IMR-90 (cell line): Measurements from ENCODE around the gene DPP10. TPM values are rescaled to one million over a fixed set of nuclear protein-coding genes. Genes with fewer than 3 reads are reported as not detected.

Experiments
- ATAC-seq: fragments of 200-7000 bp; cut with Tn5 transposase; 2 replicates; pipeline ENCODE4 v1.9.1; 2020; ENCODE audit warnings: low read depth, mild to moderate bottlenecking, moderate library complexity
- BruUV-seq: library from RNA; stranded (reverse); fragments of 400-500 nt; replicated peaks from 2 replicates; lab custom pipeline; 2021; lab: Mats Ljungman, UMichigan
- CTCF ChIA-PET: fragments of 300-600 bp; formaldehyde crosslinking; extraction: SDS; loops from one replicate; lab custom pipeline; 2021; ENCODE audit warnings: antibody characterized with exemption; lab: Yijun Ruan, JAX
- POLR2A ChIA-PET: fragments of 300-600 bp; sonication (Branson Sonifier 250); formaldehyde crosslinking; loops from one replicate; lab custom pipeline; 2022; ENCODE audit warnings: antibody characterized with exemption; ENCODE audit not compliant: unreplicated experiment; lab: Charles Lee
- DNase-seq: peaks from one replicate; pipeline ENCODE4 v3.0.0; 2013
- H2AFZ ChIP-seq: replicated peaks from 2 replicates; pipeline ENCODE3; 2013; ENCODE audit warnings: low read length, mild to moderate bottlenecking; ENCODE audit not compliant: poor library complexity
- H2AK5ac ChIP-seq: 2 replicates; pipeline ENCODE4 v1.6.1; 2013; ENCODE audit warnings: low read depth, low read length, inconsistent platforms
- H2AK9ac ChIP-seq: replicated peaks from 2 replicates; pipeline ENCODE3; 2013; ENCODE audit warnings: mild to moderate bottlenecking, low read depth, low read length, moderate library complexity; ENCODE audit not compliant: poor library complexity
- H2BK120ac ChIP-seq: 2 replicates; pipeline ENCODE4 v1.6.1; 2013; ENCODE audit warnings: low read depth, low read length, inconsistent platforms
- H2BK15ac ChIP-seq: 3 replicates; pipeline ENCODE4 v1.6.1; 2013; ENCODE audit warnings: low read depth, low read length, inconsistent platforms
- H2BK20ac ChIP-seq: 2 replicates; pipeline ENCODE4 v1.6.1; 2013; ENCODE audit warnings: low read depth, mild to moderate bottlenecking, inconsistent platforms, low read length, moderate library complexity
- H2BK5ac ChIP-seq: 2 replicates; pipeline ENCODE4 v1.6.1; 2013; ENCODE audit warnings: mild to moderate bottlenecking, low read depth, low read length, inconsistent platforms; ENCODE audit not compliant: poor library complexity, severe bottlenecking
- H3K14ac ChIP-seq: replicated peaks from 2 replicates; pipeline ENCODE4 v1.6.1; 2013; ENCODE audit warnings: low read depth, low read length, inconsistent platforms
- H3K18ac ChIP-seq: 2 replicates; pipeline ENCODE4 v1.6.1; 2013; ENCODE audit warnings: low read depth, low read length, control low read depth
- H3K23ac ChIP-seq: 2 replicates; pipeline ENCODE4 v1.6.1; 2013; ENCODE audit warnings: low read depth, low read length, inconsistent platforms
- H3K27ac ChIP-seq: 2 replicates; pipeline ENCODE4 v1.5.1; 2013; ENCODE audit warnings: mild to moderate bottlenecking, control low read depth, low read length; ENCODE audit not compliant: insufficient read depth
- H3K27me3 ChIP-seq: 2 replicates; pipeline ENCODE4 v1.6.1; 2013; ENCODE audit warnings: low read length; ENCODE audit not compliant: control insufficient read depth, insufficient read depth
- H3K36me3 ChIP-seq: 2 replicates; pipeline ENCODE4 v1.6.1; 2013; ENCODE audit warnings: low read length, mixed read lengths; ENCODE audit not compliant: control insufficient read depth, insufficient read depth
- H3K4ac ChIP-seq: 2 replicates; pipeline ENCODE4 v1.6.1; 2013; ENCODE audit warnings: low read depth, low read length, inconsistent platforms
- H3K4me1 ChIP-seq: 2 replicates; pipeline ENCODE4 v1.6.1; 2013; ENCODE audit warnings: low read length, mixed read lengths; ENCODE audit not compliant: control insufficient read depth, insufficient read depth
- H3K4me2 ChIP-seq: 2 replicates; pipeline ENCODE4 v1.6.1; 2013; ENCODE audit warnings: low read depth, mild to moderate bottlenecking, control low read depth, low read length, moderate library complexity
- H3K4me3 ChIP-seq: 2 replicates; pipeline ENCODE4 v1.5.1; 2013; ENCODE audit warnings: low read depth, mild to moderate bottlenecking, control low read depth, low read length, moderate library complexity; ENCODE audit not compliant: insufficient read depth
- H3K56ac ChIP-seq: 2 replicates; pipeline ENCODE4 v1.6.1; 2013; ENCODE audit warnings: low read length, inconsistent platforms; ENCODE audit not compliant: insufficient read depth; ENCODE audit errors: extremely low read depth
- H3K79me1 ChIP-seq, 2 experiments: 2 replicates each; pipeline ENCODE4 v1.6.1; 2013; ENCODE audit warnings: low read length in 2 of 2, inconsistent platforms in 1 of 2, low read depth in 1 of 2
- H3K9ac ChIP-seq: 2 replicates; pipeline ENCODE4 v1.6.1; 2013; ENCODE audit warnings: low read depth, low read length, control low read depth
- H3K9me1 ChIP-seq: 2 replicates; pipeline ENCODE4 v1.6.1; 2013; ENCODE audit warnings: low read length, inconsistent platforms; ENCODE audit not compliant: insufficient read depth
- H3K9me3 ChIP-seq: 2 replicates; pipeline ENCODE4 v1.6.1; 2013; ENCODE audit warnings: low read length; ENCODE audit not compliant: control insufficient read depth, insufficient read depth
- H4K20me1 ChIP-seq: 2 replicates; pipeline ENCODE4 v1.6.1; 2013; ENCODE audit warnings: low read length, inconsistent platforms; ENCODE audit not compliant: insufficient read depth
- H4K5ac ChIP-seq: 2 replicates; pipeline ENCODE4 v1.6.1; 2013; ENCODE audit warnings: mild to moderate bottlenecking, low read depth, low read length, control low read depth
- H4K8ac ChIP-seq, 2 experiments: 2 replicates each; pipeline ENCODE4 v1.6.1; 2013; ENCODE audit warnings: low read depth in 2 of 2, low read length in 2 of 2, control low read depth in 1 of 2, inconsistent platforms in 1 of 2
- H4K91ac ChIP-seq: 2 replicates; pipeline ENCODE4 v1.6.1; 2013; ENCODE audit warnings: low read depth, low read length, inconsistent platforms; ENCODE audit not compliant: insufficient read depth
- BHLHE40 ChIP-seq: fragments of 150-350 bp; IDR thresholded peaks from 2 replicates; pipeline ENCODE4 v1.6.1; 2016; ENCODE audit warnings: mild to moderate bottlenecking, low read depth, low read length
- CEBPB ChIP-seq: IDR thresholded peaks from 2 replicates; pipeline ENCODE4 v1.6.1; 2012; ENCODE audit warnings: low read depth, low read length, improper control_type of control experiment
- CHD1 ChIP-seq: IDR thresholded peaks from 2 replicates; pipeline ENCODE4 v1.6.1; 2012; ENCODE audit warnings: low read depth, low read length, improper control_type of control experiment
- ELK1 ChIP-seq: fragments of 150-350 bp; IDR thresholded peaks from 2 replicates; pipeline ENCODE4 v1.6.1; 2016; ENCODE audit warnings: low read depth, mild to moderate bottlenecking, low read length, moderate library complexity, borderline replicate concordance
- FOS ChIP-seq: fragments of 150-350 bp; IDR thresholded peaks from 2 replicates; pipeline ENCODE4 v1.6.1; 2016; ENCODE audit warnings: low read depth, low read length
- MAFK ChIP-seq: IDR thresholded peaks from 2 replicates; pipeline ENCODE4 v1.6.1; 2012; ENCODE audit warnings: low read depth, low read length, improper control_type of control experiment
- MAZ ChIP-seq: IDR thresholded peaks from 2 replicates; pipeline ENCODE4 v1.6.1; 2012; ENCODE audit warnings: low read depth, mild to moderate bottlenecking, low read length, improper control_type of control experiment, moderate library complexity, borderline replicate concordance
- MXI1 ChIP-seq: IDR thresholded peaks from 2 replicates; pipeline ENCODE4 v1.6.1; 2012; ENCODE audit warnings: low read depth, mild to moderate bottlenecking, low read length, moderate library complexity, borderline replicate concordance
- NFE2L2 ChIP-seq: fragments of 150-350 bp; IDR thresholded peaks from 2 replicates; pipeline ENCODE4 v1.6.1; 2016; ENCODE audit warnings: low read depth, mild to moderate bottlenecking, low read length
- POLR2A ChIP-seq: IDR thresholded peaks from 2 replicates; pipeline ENCODE4 v1.6.1; 2012; ENCODE audit warnings: mild to moderate bottlenecking, low read depth, low read length
- RAD21 ChIP-seq: IDR thresholded peaks from 2 replicates; pipeline ENCODE4 v1.6.1; 2012; ENCODE audit warnings: low read length, improper control_type of control experiment
- RCOR1 ChIP-seq: IDR thresholded peaks from 2 replicates; pipeline ENCODE4 v1.6.1; 2012; ENCODE audit warnings: mild to moderate bottlenecking, low read length, improper control_type of control experiment; ENCODE audit not compliant: insufficient replicate concordance
- SMC3 ChIP-seq: fragments of 150-350 bp; IDR thresholded peaks from 2 replicates; pipeline ENCODE4 v1.6.1; 2016; ENCODE audit warnings: low read depth, mild to moderate bottlenecking, antibody characterized with exemption, low read length, moderate library complexity
- USF2 ChIP-seq: fragments of 150-350 bp; IDR thresholded peaks from 2 replicates; pipeline ENCODE4 v1.6.1; 2017; ENCODE audit warnings: mild to moderate bottlenecking, antibody characterized with exemption, low read length, low read depth
- WGBS, 2 experiments: methylation state at CpG; one replicate each; pipeline versions ENCODE4 v1.1.5 to v1.1.7; 2013; ENCODE audit warnings: missing lambda C conversion rate in 2 of 2; ENCODE audit not compliant: insufficient read length in 1 of 2; ENCODE audit errors: extremely low coverage in 2 of 2; 5-methylcytosine and 5-hydroxymethylcytosine counted together
- dilution Hi-C: fragments of 300-500 bp; cut with HindIII; formaldehyde crosslinking; loops from one replicate; pipeline ENCODE4 v1.14.3; 2018; ENCODE audit warnings: low sequenced_read_pairs; ENCODE audit not compliant: unreplicated experiment
- in situ Hi-C: fragments of 300-500 bp; cut with MboI; formaldehyde crosslinking; loops from 3 replicates; pipeline ENCODE4 v1.14.3; 2019; ENCODE audit warnings: low sequenced_read_pairs, inconsistent platforms, mixed read lengths
- intact Hi-C: fragments of 100-400 bp; cut with micrococcal nuclease; formaldehyde crosslinking; loops from 2 replicates; pipeline ENCODE4 v1.10.0; 2022
- polyA plus RNA-seq, 3 experiments: library from polyadenylated mRNA; depleted of rRNA; stranded (reverse); fragments of >200 nt; gene quantifications; 2 replicates each; pipeline ENCODE4 v1.2.3, GENCODE V29; 2012; ENCODE audit warnings: low replicate concordance in 1 of 3
- total RNA-seq: library from RNA; depleted of rRNA; stranded (reverse); fragments of >200 nt; gene quantifications from 2 replicates; pipeline ENCODE4 v1.2.3, GENCODE V29; 2012

Gene DPP10
- total and polyA plus RNA-seq, 2 of the 4 experiments (the other 2 are of a cell fraction): not detected

- no TSS peak for BruUV-seq
- WGBS, 2 experiments: no CpG with 5 or more reads among the region's 1 CpG
- in situ Hi-C loops (no loop called here), intact Hi-C loops (no loop called here), dilution Hi-C loops (no loop called here)
- Histone ChIP-seq H3K27ac (no peak overlapping the region), H3K9me1 (no peaks in the 10 kb centered on the region), H4K91ac (no peak overlapping the region), H3K9me3 (peaks cover 5% of the 10 kb centered on the region), H3K56ac (no peak overlapping the region), H3K27me3 (no peaks in the 10 kb centered on the region), H2BK20ac (no peak overlapping the region), H3K4me1 (no peaks in the 10 kb centered on the region), H2AK9ac (no peak overlapping the region), H3K9ac (no peak overlapping the region), H2BK5ac (no peak overlapping the region), H3K14ac (no peak overlapping the region), H4K20me1 (no peaks in the 10 kb centered on the region), H3K4me2 (no peak overlapping the region), H3K18ac (no peak overlapping the region), H3K23ac (no peak overlapping the region), H2AK5ac (no peak overlapping the region), H2BK120ac (no peak overlapping the region), H3K79me1 (no peaks in the 10 kb centered on the region), H3K4me3 (no peak overlapping the region), H3K36me3 (no peaks in the 10 kb centered on the region), H3K4ac (no peak overlapping the region), H4K8ac (no peak overlapping the region), H2AFZ (no peak overlapping the region), H2BK15ac (no peak overlapping the region), H4K5ac (no peak overlapping the region)
- CTCF ChIA-PET: no interaction called here
- ATAC-seq (no peak), DNase-seq (no peak)
- no peak for TF ChIP-seq MXI1
- no peak for TF ChIP-seq ELK1
- no peak for TF ChIP-seq SMC3
- no peak for TF ChIP-seq NFE2L2
- no peak for TF ChIP-seq CHD1
- no peak for TF ChIP-seq FOS
- TF ChIP-seq RCOR1: no peak
- no peak for TF ChIP-seq MAZ
- no peak for TF ChIP-seq POLR2A
- TF ChIP-seq BHLHE40: no peak
- TF ChIP-seq MAFK: no peak
- TF ChIP-seq RAD21: no peak
- no peak for TF ChIP-seq CEBPB
- TF ChIP-seq USF2: no peak
- POLR2A ChIA-PET: no interaction called here
These were observed 414.8 kb downstream of the DPP10 start for GRCh38 chr2:114857196-114857595.
